T47D (cell line): Measurements from ENCODE around the gene SLC17A5.
"Not testable (repeated sequence)": the region's sequence is repeated elsewhere in the genome, so short reads cannot be mapped to it uniquely, and the experiment has no call there.

Experiments
- DNase-seq, 2 experiments: peaks; one replicate each; pipeline versions ENCODE4 v3.0.0 to v3.0.0-alpha.2; 2011 to 2012; ENCODE audit warnings: low read depth in 1 of 2, low spot score in 1 of 2
- JUND ChIP-seq: IDR thresholded peaks from 2 replicates; pipeline ENCODE4 v1.6.1; 2012; ENCODE audit warnings: low read depth
- in situ Hi-C: cut with HindIII; loops from 2 replicates; pipeline ENCODE4 v1.10.0; 2016; ENCODE audit warnings: low sequenced_read_pairs, low pct_unique_long_range_greater_than_20kb

Gene SLC17A5

GRCh38 chr6:73630401-73630800 is 23.4 kb downstream of the SLC17A5 start:
- in situ Hi-C loops = no loop called here
- no peak for TF ChIP-seq JUND
- no peak for DNase-seq

GRCh38 chr6:73624896-73625295 is 28.9 kb downstream of the SLC17A5 start:
- no peak for TF ChIP-seq JUND
- in situ Hi-C loops = no loop called here
- DNase-seq = no peak

GRCh38 chr6:73623480-73623879 is 30.3 kb downstream of the SLC17A5 start:
- in situ Hi-C loops, DNase-seq: not testable (repeated sequence)

GRCh38 chr6:73618082-73618481 is 35.7 kb downstream of the SLC17A5 start:
- in situ Hi-C loops, DNase-seq: not testable (repeated sequence)

- DNase-seq = no peak
- in situ Hi-C loops = no loop called here
- no peak for TF ChIP-seq JUND
These were observed 39.0 kb downstream of the SLC17A5 start for GRCh38 chr6:73614802-73615201.

- in situ Hi-C loops = no loop called here
- TF ChIP-seq JUND = no peak
- no peak for DNase-seq
These were observed 39.8 kb downstream of the SLC17A5 start for GRCh38 chr6:73613806-73614536.

- TF ChIP-seq JUND = no peak
- DNase-seq = no peak
- in situ Hi-C loops = no loop called here
These were observed 41.2 kb downstream of the SLC17A5 start for GRCh38 chr6:73612611-73613010.

- peak in 1 of 2 experiments; percentile 46 for DNase-seq
- in situ Hi-C loops = no loop called here
- no peak for TF ChIP-seq JUND
These were observed 43.1 kb downstream of the SLC17A5 start for GRCh38 chr6:73610444-73611275.

- TF ChIP-seq JUND = no peak
These were observed 45.0 kb downstream of the SLC17A5 start for GRCh38 chr6:73608761-73609160.

GRCh38 chr6:73606428-73606827 is 47.4 kb downstream of the SLC17A5 start:
- TF ChIP-seq JUND = no peak
- peak in 1 of 2 experiments; percentile 41 for DNase-seq
- in situ Hi-C loops = no loop called here

More at GRCh38 chr6:73608761-73609160, 45.0 kb downstream of the SLC17A5 start:
- DNase-seq = no peak
- in situ Hi-C loops = no loop called here

- DNase-seq = no peak
- TF ChIP-seq JUND = no peak
- in situ Hi-C loops = no loop called here
These were observed 49.3 kb downstream of the SLC17A5 start for GRCh38 chr6:73604461-73604860.

GRCh38 chr6:73604020-73604419 is 49.8 kb downstream of the SLC17A5 start:
- TF ChIP-seq JUND = no peak

GRCh38 chr6:73586416-73586974 is 67.3 kb downstream of the SLC17A5 start:
- DNase-seq = peak in 1 of 2 experiments; percentile 9
- no peak for TF ChIP-seq JUND
- in situ Hi-C loops = no loop called here

More at GRCh38 chr6:73604020-73604419, 49.8 kb downstream of the SLC17A5 start:
- no peak for DNase-seq
- in situ Hi-C loops = no loop called here
